Ishikawa (cell line): ENCODE data around the gene UGGT1.

ENCODE experiments used
- CEBPB ChIP-seq: IDR thresholded peaks from 2 replicates; pipeline ENCODE4 v1.6.1; 2012
- CREB1 ChIP-seq: IDR thresholded peaks from 2 replicates; pipeline ENCODE4 v1.6.1; 2012; ENCODE audit warnings: low read depth
- EGR1 ChIP-seq: IDR thresholded peaks from 2 replicates; pipeline ENCODE4 v1.6.1; 2012
- EP300 ChIP-seq: IDR thresholded peaks from 2 replicates; pipeline ENCODE4 v1.6.1; 2012; ENCODE audit warnings: borderline replicate concordance
- FOXM1 ChIP-seq: IDR thresholded peaks from 2 replicates; pipeline ENCODE4 v1.6.1; 2012; ENCODE audit warnings: low read depth, borderline replicate concordance
- NFIC ChIP-seq: IDR thresholded peaks from 2 replicates; pipeline ENCODE4 v1.6.1; 2012
- RAD21 ChIP-seq: IDR thresholded peaks from 2 replicates; pipeline ENCODE4 v1.6.1; 2012; ENCODE audit warnings: low read depth
- REST ChIP-seq: IDR thresholded peaks from 2 replicates; pipeline ENCODE4 v1.6.1; 2012; ENCODE audit warnings: low read depth, mild to moderate bottlenecking
- TAF1 ChIP-seq: IDR thresholded peaks from 2 replicates; pipeline ENCODE4 v1.6.1; 2012; ENCODE audit warnings: low read depth, mild to moderate bottlenecking
- TCF12 ChIP-seq: IDR thresholded peaks from 2 replicates; pipeline ENCODE4 v1.6.1; 2012; ENCODE audit warnings: low read depth
- TEAD4 ChIP-seq: IDR thresholded peaks from 2 replicates; pipeline ENCODE4 v1.6.1; 2012
- ZBTB7A ChIP-seq: IDR thresholded peaks from 2 replicates; pipeline ENCODE4 v1.6.1; 2012; ENCODE audit warnings: low read depth
- TF ChIP-seq, protein P1 (sequence below): IDR thresholded peaks from 2 replicates; pipeline ENCODE4 v1.6.1; 2012
- TF ChIP-seq, protein P2 (sequence below): IDR thresholded peaks from 2 replicates; pipeline ENCODE4 v1.6.1; 2012

DNA sequence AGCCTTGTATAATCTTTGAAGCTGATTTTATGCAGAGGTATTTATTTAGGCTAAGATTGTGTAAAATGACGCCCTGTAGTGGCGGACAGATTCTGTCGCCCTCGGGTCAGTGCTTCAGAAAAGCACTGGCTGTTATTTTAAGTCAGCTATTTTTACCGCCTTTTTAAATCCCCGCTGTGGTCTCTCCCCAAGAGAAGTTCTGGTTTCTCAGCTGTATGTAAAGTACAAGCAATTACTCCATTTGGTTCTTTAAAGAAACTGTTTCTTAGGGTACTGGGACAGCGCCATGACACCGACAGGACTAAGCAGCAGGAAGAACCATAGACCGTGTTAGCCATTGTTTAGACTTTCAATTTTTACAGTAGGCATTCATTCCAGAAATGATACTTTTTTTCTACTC, 65.0 kb downstream of the UGGT1 start:
- TF ChIP-seq, protein P1, sequence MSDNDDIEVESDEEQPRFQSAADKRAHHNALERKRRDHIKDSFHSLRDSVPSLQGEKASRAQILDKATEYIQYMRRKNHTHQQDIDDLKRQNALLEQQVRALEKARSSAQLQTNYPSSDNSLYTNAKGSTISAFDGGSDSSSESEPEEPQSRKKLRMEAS, result no peak
- TF ChIP-seq TAF1, result no peak
- no peak for TF ChIP-seq CREB1
- TF ChIP-seq EP300, result no peak
- no peak for TF ChIP-seq RAD21
- no peak for TF ChIP-seq CEBPB
- TF ChIP-seq REST, result no peak
- no peak for TF ChIP-seq ZBTB7A
- no peak for TF ChIP-seq NFIC
- TF ChIP-seq TEAD4, result no peak
- TF ChIP-seq, protein P2, sequence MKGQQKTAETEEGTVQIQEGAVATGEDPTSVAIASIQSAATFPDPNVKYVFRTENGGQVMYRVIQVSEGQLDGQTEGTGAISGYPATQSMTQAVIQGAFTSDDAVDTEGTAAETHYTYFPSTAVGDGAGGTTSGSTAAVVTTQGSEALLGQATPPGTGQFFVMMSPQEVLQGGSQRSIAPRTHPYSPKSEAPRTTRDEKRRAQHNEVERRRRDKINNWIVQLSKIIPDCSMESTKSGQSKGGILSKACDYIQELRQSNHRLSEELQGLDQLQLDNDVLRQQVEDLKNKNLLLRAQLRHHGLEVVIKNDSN, result no peak
- no peak for TF ChIP-seq FOXM1
- TF ChIP-seq EGR1, result no peak
- no peak for TF ChIP-seq TCF12
